Osteoblast (primary cell): ENCODE results near the gene ALG14. TPM values are rescaled to one million over a fixed set of nuclear protein-coding genes. Genes with fewer than 3 reads are reported as not detected.

Experiments used
- DNase-seq: peaks from one replicate; pipeline ENCODE4 v3.0.0; 2011; ENCODE audit warnings: low spot score, mixed read lengths; ENCODE audit not compliant: insufficient read length; ENCODE audit errors: missing footprints
- H2AFZ ChIP-seq: 2 replicates; pipeline ENCODE4 v1.6.0; 2011; ENCODE audit warnings: mild to moderate bottlenecking, low read length
- H3K27ac ChIP-seq: 2 replicates; pipeline ENCODE4 v1.5.1; 2011; ENCODE audit warnings: mild to moderate bottlenecking, low read depth, low read length, moderate library complexity
- H3K27me3 ChIP-seq: 2 replicates; pipeline ENCODE4 v1.6.0; 2012; ENCODE audit warnings: mild to moderate bottlenecking, control low read depth, inconsistent platforms, low read length, moderate library complexity; ENCODE audit not compliant: insufficient read depth
- H3K36me3 ChIP-seq: 2 replicates; pipeline ENCODE4 v1.5.1; 2011; ENCODE audit warnings: mild to moderate bottlenecking, low read length, control low read depth, moderate library complexity; ENCODE audit not compliant: insufficient read depth
- H3K4me1 ChIP-seq: 2 replicates; pipeline ENCODE4 v1.5.1; 2011; ENCODE audit warnings: mild to moderate bottlenecking, low read length, control low read depth, moderate library complexity; ENCODE audit not compliant: insufficient read depth
- H3K4me2 ChIP-seq: 2 replicates; pipeline ENCODE4 v1.6.0; 2011; ENCODE audit warnings: mild to moderate bottlenecking, low read length; ENCODE audit not compliant: insufficient read depth
- H3K4me3 ChIP-seq: fragments of 200-600 bp; sonication (generic); 3 replicates; pipeline ENCODE4 v1.5.1; 2012; ENCODE audit warnings: mild to moderate bottlenecking, low read length, inconsistent platforms; ENCODE audit not compliant: insufficient read depth
- H3K79me2 ChIP-seq: 2 replicates; pipeline ENCODE4 v1.6.0; 2012; ENCODE audit warnings: mild to moderate bottlenecking, low read length, control low read depth, inconsistent platforms; ENCODE audit not compliant: insufficient read depth
- H3K9me3 ChIP-seq: 2 replicates; pipeline ENCODE4 v1.5.1; 2011; ENCODE audit warnings: low read depth, low read length, control low read depth
- H4K20me1 ChIP-seq: 2 replicates; pipeline ENCODE4 v1.6.0; 2012; ENCODE audit warnings: mild to moderate bottlenecking, low read length, control low read depth; ENCODE audit not compliant: insufficient read depth
- total RNA-seq: library from RNA; depleted of rRNA; stranded (reverse); fragments of >200 nt; gene quantifications from 2 replicates; pipeline ENCODE4 v1.2.3, GENCODE V29; 2012
- TF ChIP-seq, protein P1 (sequence below): IDR thresholded peaks from 2 replicates; pipeline ENCODE4 v1.5.1; 2011; ENCODE audit warnings: mild to moderate bottlenecking, low read depth, low read length, moderate library complexity; ENCODE audit errors: extremely low read depth

The ALG14 gene
- total RNA-seq, 1 donor, result 1.4 TPM

DNA sequence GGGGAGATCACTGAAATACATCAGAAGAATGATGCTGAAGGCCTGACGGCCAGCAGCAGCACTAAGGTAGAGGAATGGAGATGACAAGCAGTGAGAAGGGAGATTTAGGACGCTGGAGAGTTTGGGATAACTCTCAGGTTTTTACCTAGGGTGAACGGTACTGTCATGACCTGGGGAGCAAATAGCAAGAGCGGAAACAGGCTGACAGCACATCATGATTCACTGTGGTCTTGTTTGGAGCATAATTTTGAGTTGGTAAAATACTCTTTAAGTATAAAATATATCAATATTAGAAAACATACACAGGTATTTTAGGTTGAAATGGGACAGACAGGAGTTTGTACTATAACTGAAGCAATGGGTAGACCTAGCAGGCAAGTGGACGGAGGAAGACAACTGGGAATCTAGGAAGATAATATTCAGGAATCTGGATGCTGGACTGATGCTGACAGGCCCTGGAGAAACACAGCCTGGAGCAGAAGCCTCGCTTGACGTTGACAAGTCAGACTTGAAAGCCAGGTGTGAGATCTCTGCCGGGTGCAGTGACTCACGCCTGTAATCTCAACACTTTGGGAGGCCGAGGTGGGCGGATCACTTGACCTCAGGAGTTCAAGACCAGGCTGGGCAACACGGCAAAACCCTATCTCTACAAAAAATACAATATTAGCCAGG is 33.3 kb downstream of the ALG14 start:
- Histone ChIP-seq H3K4me2 (no peak overlapping the region), H3K27ac (no peak overlapping the region), H3K79me2 (no peaks in the 10 kb centered on the region), H3K9me3 (no peaks in the 10 kb centered on the region), H3K4me3 (no peak overlapping the region), H3K27me3 (no peaks in the 10 kb centered on the region), H3K36me3 (no peaks in the 10 kb centered on the region), H4K20me1 (no peaks in the 10 kb centered on the region), H2AFZ (no peak overlapping the region), H3K4me1 (peaks cover 32% of the 10 kb centered on the region)
- TF ChIP-seq, protein P1, sequence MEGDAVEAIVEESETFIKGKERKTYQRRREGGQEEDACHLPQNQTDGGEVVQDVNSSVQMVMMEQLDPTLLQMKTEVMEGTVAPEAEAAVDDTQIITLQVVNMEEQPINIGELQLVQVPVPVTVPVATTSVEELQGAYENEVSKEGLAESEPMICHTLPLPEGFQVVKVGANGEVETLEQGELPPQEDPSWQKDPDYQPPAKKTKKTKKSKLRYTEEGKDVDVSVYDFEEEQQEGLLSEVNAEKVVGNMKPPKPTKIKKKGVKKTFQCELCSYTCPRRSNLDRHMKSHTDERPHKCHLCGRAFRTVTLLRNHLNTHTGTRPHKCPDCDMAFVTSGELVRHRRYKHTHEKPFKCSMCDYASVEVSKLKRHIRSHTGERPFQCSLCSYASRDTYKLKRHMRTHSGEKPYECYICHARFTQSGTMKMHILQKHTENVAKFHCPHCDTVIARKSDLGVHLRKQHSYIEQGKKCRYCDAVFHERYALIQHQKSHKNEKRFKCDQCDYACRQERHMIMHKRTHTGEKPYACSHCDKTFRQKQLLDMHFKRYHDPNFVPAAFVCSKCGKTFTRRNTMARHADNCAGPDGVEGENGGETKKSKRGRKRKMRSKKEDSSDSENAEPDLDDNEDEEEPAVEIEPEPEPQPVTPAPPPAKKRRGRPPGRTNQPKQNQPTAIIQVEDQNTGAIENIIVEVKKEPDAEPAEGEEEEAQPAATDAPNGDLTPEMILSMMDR, result no peak
- DNase-seq, result no peak

DNA sequence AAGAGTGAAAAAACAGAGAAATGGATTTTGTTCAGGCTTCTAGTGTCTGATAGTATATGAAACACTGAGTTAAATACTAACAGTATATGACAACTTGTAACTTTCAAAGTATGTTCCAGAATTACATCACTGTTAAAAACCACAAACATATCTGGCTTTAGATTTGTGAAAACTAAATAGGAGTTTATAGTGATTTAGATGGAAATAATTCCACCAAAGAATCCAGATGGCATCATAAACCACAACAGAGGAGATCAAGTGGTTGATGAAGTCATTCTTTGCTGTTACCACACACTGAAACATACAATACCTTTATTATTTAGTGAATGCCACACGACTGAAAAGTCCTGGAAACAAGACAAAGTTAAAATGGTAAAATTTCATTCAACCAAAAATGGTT is 37.2 kb downstream of the ALG14 start:
- TF ChIP-seq, protein P1, result no peak
- no peaks in the 10 kb centered on the region for H3K36me3 ChIP-seq
- peak; percentile 26 for DNase-seq
- H2AFZ ChIP-seq, result no peak overlapping the region
- no peaks in the 10 kb centered on the region for H3K9me3 ChIP-seq
- H3K4me1 ChIP-seq, result peaks cover 28% of the 10 kb centered on the region
- peak overlapping the region; percentile 49 for H3K4me2 ChIP-seq
- no peaks in the 10 kb centered on the region for H3K27me3 ChIP-seq
- H4K20me1 ChIP-seq, result no peaks in the 10 kb centered on the region
- H3K4me3 ChIP-seq, result no peak overlapping the region
- no peaks in the 10 kb centered on the region for H3K79me2 ChIP-seq
- peak overlapping the region; percentile 91 for H3K27ac ChIP-seq

DNA sequence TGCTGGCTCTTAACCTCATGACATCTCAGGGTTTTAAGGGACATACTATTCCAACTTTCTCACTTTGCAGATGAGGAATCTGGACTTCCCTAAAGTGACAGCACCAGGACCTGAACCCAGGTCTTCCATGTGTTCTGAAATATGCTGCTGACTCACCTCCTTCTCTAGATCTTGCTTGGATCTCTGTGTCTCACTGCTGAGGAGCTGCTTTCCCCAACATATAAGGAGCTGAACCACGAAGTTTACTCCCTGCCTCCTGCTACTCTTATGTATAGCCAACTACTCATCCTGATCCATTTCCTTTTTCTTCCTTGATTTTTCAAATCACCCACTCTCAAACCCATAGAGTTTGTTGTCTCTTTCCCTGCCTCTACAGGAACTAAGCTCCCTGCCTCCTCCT is 38.2 kb downstream of the ALG14 start:
- Histone ChIP-seq H2AFZ (no peak overlapping the region), H3K79me2 (no peaks in the 10 kb centered on the region), H4K20me1 (no peaks in the 10 kb centered on the region), H3K36me3 (no peaks in the 10 kb centered on the region), H3K4me3 (no peak overlapping the region), H3K27ac (peak overlapping the region; percentile 91), H3K27me3 (no peaks in the 10 kb centered on the region), H3K4me1 (peaks cover 26% of the 10 kb centered on the region), H3K9me3 (no peaks in the 10 kb centered on the region), H3K4me2 (no peak overlapping the region)
- TF ChIP-seq, protein P1, result no peak
- DNase-seq, result no peak

DNA sequence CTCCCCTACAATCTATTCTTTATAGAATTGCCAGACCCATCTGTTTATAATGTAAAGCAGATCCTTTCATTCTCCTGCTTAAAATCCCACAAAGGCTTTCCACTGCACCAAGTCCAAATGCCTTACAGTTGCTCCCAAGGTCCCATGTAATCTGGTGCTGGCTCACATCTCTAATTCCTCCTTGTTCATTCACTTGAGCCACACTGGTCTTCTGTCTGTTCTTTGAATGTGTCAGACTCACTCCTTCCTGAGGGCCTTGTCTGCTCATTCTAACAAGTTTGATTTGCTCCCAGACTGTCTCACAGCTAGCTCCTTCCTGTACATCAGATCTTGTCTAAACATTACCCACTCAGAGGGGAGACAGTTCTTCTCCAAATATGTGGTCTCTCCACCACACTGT is 38.9 kb downstream of the ALG14 start:
- TF ChIP-seq, protein P1, result no peak
- Histone ChIP-seq H3K36me3 (no peaks in the 10 kb centered on the region), H3K79me2 (no peaks in the 10 kb centered on the region), H4K20me1 (no peaks in the 10 kb centered on the region), H3K27me3 (no peaks in the 10 kb centered on the region), H3K4me2 (no peak overlapping the region), H3K4me3 (no peak overlapping the region), H3K27ac (peak overlapping the region; percentile 29), H3K9me3 (no peaks in the 10 kb centered on the region), H2AFZ (peak overlapping the region; percentile 15), H3K4me1 (peaks cover 22% of the 10 kb centered on the region)
- peak; percentile 27 for DNase-seq
